Mesothelial cell of epicardium (in vitro differentiated cells): Measurements from ENCODE around the gene SLC35F6. TPM values are rescaled to one million over a fixed set of nuclear protein-coding genes. Genes with fewer than 3 reads are reported as not detected.
"Not testable (repeated sequence)": the region's sequence is repeated elsewhere in the genome, so short reads cannot be mapped to it uniquely, and the experiment has no call there.

Experiments used
- DNase-seq, 2 experiments: peaks; one replicate each; pipeline ENCODE4 v3.0.0; 2021; ENCODE audit warnings: low spot score in 2 of 2; ENCODE audit not compliant: unreplicated experiment in 2 of 2
- H3K27ac Mint-ChIP-seq: 2 replicates; pipeline ENCODE4 v1.8.0; 2021; ENCODE audit warnings: mixed read lengths
- H3K27me3 Mint-ChIP-seq: 2 replicates; pipeline ENCODE4 v1.8.0; 2021; ENCODE audit warnings: low read depth, mixed read lengths
- H3K36me3 Mint-ChIP-seq: 2 replicates; pipeline ENCODE4 v1.8.0; 2021; ENCODE audit warnings: mixed read lengths
- H3K4me1 Mint-ChIP-seq: 2 replicates; pipeline ENCODE4 v1.8.0; 2021; ENCODE audit warnings: mixed read lengths
- H3K4me3 Mint-ChIP-seq: 2 replicates; pipeline ENCODE4 v1.8.0; 2021; ENCODE audit warnings: mild to moderate bottlenecking, moderate library complexity, mixed read lengths
- H3K9me3 Mint-ChIP-seq: 2 replicates; pipeline ENCODE4 v1.8.0; 2021; ENCODE audit warnings: mixed read lengths
- CTCF ChIP-seq: fragments of 200-600 bp; sonication (generic); IDR thresholded peaks from one replicate; pipeline ENCODE4 v1.5.0; 2021; ENCODE audit warnings: antibody characterized with exemption; ENCODE audit not compliant: unreplicated experiment
- total RNA-seq: library from RNA; stranded (reverse); gene quantifications from 3 replicates; pipeline ENCODE4 v1.2.1, GENCODE V29; 2021

SLC35F6 gene
- total RNA-seq, 1 donor from 2014 or later = 26.0 TPM

GRCh38 chr2:26811261-26811660, 47.2 kb downstream of the SLC35F6 start:
- Mint-ChIP-seq H3K4me3 (no peak overlapping the region), H3K27me3 (peaks cover 2% of the 10 kb centered on the region), H3K27ac (no peak overlapping the region), H3K4me1 (peaks cover 9% of the 10 kb centered on the region), H3K9me3 (no peaks in the 10 kb centered on the region), H3K36me3 (no peaks in the 10 kb centered on the region)
- no peak for TF ChIP-seq CTCF
- DNase-seq = no peak

- Mint-ChIP-seq H3K36me3 (no peaks in the 10 kb centered on the region), H3K9me3 (no peaks in the 10 kb centered on the region), H3K4me1 (peaks cover 9% of the 10 kb centered on the region), H3K27ac (no peak overlapping the region), H3K27me3 (peaks cover 7% of the 10 kb centered on the region), H3K4me3 (no peak overlapping the region)
- no peak for DNase-seq
- no peak for TF ChIP-seq CTCF
Measured at GRCh38 chr2:26811791-26812694, 48.0 kb downstream of the SLC35F6 start.

GRCh38 chr2:26812731-26813130, 48.6 kb downstream of the SLC35F6 start:
- no peak for DNase-seq
- Mint-ChIP-seq H3K27me3 (peaks cover 12% of the 10 kb centered on the region), H3K4me1 (peaks cover 6% of the 10 kb centered on the region), H3K36me3 (no peaks in the 10 kb centered on the region), H3K9me3 (no peaks in the 10 kb centered on the region), H3K4me3 (no peak overlapping the region), H3K27ac (no peak overlapping the region)
- no peak for TF ChIP-seq CTCF

GRCh38 chr2:26814072-26814765, 50.1 kb downstream of the SLC35F6 start:
- not testable (repeated sequence) for H3K9me3 Mint-ChIP-seq, DNase-seq, H3K4me3 Mint-ChIP-seq, H3K27ac Mint-ChIP-seq, H3K36me3 Mint-ChIP-seq, H3K4me1 Mint-ChIP-seq
- H3K27me3 Mint-ChIP-seq = peaks cover 22% of the 10 kb centered on the region

GRCh38 chr2:26816893-26817292, 52.8 kb downstream of the SLC35F6 start:
- no peak for TF ChIP-seq CTCF
- H3K4me3 Mint-ChIP-seq = no peak overlapping the region
- DNase-seq = no peak
- H3K27me3 Mint-ChIP-seq = peaks cover 33% of the 10 kb centered on the region
- H3K9me3 Mint-ChIP-seq = no peaks in the 10 kb centered on the region
- H3K27ac Mint-ChIP-seq = no peak overlapping the region
- H3K4me1 Mint-ChIP-seq = no peaks in the 10 kb centered on the region
- H3K36me3 Mint-ChIP-seq = no peaks in the 10 kb centered on the region

GRCh38 chr2:26818255-26818654, 54.2 kb downstream of the SLC35F6 start:
- no peaks in the 10 kb centered on the region for H3K4me1 Mint-ChIP-seq
- no peak overlapping the region for H3K27ac Mint-ChIP-seq
- H3K27me3 Mint-ChIP-seq = peaks cover 33% of the 10 kb centered on the region
- TF ChIP-seq CTCF = no peak
- DNase-seq = no peak
- H3K36me3 Mint-ChIP-seq = no peaks in the 10 kb centered on the region
- H3K9me3 Mint-ChIP-seq = no peaks in the 10 kb centered on the region
- no peak overlapping the region for H3K4me3 Mint-ChIP-seq
